GM08714 (cell line): ENCODE data around the gene SEPTIN12.

Source experiments
- H3K4me3 ChIP-seq: fragments of 200-500 bp; sonication (Bioruptor generic); 2 replicates; pipeline ENCODE4 v1.5.1; 2014; ENCODE audit warnings: mild to moderate bottlenecking, low read length, inconsistent platforms
- ZNF274 ChIP-seq: IDR thresholded peaks from 2 replicates; pipeline ENCODE4 v1.6.1; 2012; ENCODE audit warnings: mild to moderate bottlenecking, low read depth, low read length

Gene SEPTIN12

GRCh38 chr16:4783951-4784336 lies 4.2 kb downstream of the SEPTIN12 start:
- no peak for TF ChIP-seq ZNF274
- no peak overlapping the region for H3K4me3 ChIP-seq

- no peak overlapping the region for H3K4me3 ChIP-seq
- no peak for TF ChIP-seq ZNF274
Measured at GRCh38 chr16:4783251-4783950, 4.7 kb downstream of the SEPTIN12 start.

- TF ChIP-seq ZNF274, result no peak
- H3K4me3 ChIP-seq, result no peak overlapping the region
Measured at GRCh38 chr16:4780235-4780634, 7.9 kb downstream of the SEPTIN12 start.

GRCh38 chr16:4778050-4778392 lies 10.1 kb downstream of the SEPTIN12 start:
- no peak for TF ChIP-seq ZNF274
- H3K4me3 ChIP-seq, result no peak overlapping the region

- no peak for TF ChIP-seq ZNF274
- no peak overlapping the region for H3K4me3 ChIP-seq
Measured at GRCh38 chr16:4777339-4778049, 10.7 kb downstream of the SEPTIN12 start.

- no peak overlapping the region for H3K4me3 ChIP-seq
- no peak for TF ChIP-seq ZNF274
Measured at GRCh38 chr16:4776141-4776705, 11.9 kb downstream of the SEPTIN12 start.

GRCh38 chr16:4775005-4775404 lies 13.1 kb downstream of the SEPTIN12 start:
- no peak overlapping the region for H3K4me3 ChIP-seq
- TF ChIP-seq ZNF274, result no peak

GRCh38 chr16:4772351-4772750 lies 15.8 kb downstream of the SEPTIN12 start:
- no peak for TF ChIP-seq ZNF274
- H3K4me3 ChIP-seq, result no peak overlapping the region

GRCh38 chr16:4771646-4772045 lies 16.5 kb downstream of the SEPTIN12 start:
- TF ChIP-seq ZNF274, result no peak
- H3K4me3 ChIP-seq, result no peak overlapping the region

GRCh38 chr16:4769306-4769638 lies 18.9 kb downstream of the SEPTIN12 start:
- TF ChIP-seq ZNF274, result no peak
- no peak overlapping the region; the same call in 1 of the 2 replicates for H3K4me3 ChIP-seq

- peak overlapping the region; percentile 93 for H3K4me3 ChIP-seq
- TF ChIP-seq ZNF274, result no peak
Measured at GRCh38 chr16:4768549-4769305, 19.4 kb downstream of the SEPTIN12 start.

- TF ChIP-seq ZNF274, result no peak
- peak overlapping the region; percentile 93 for H3K4me3 ChIP-seq
Measured at GRCh38 chr16:4767872-4768548, 20.1 kb downstream of the SEPTIN12 start.

- peak within 1 kb of the TSS; percentile 93 for H3K4me3 ChIP-seq
- no peak for TF ChIP-seq ZNF274
Measured at GRCh38 chr16:4766875-4767628, 21.1 kb downstream of the SEPTIN12 start, which contains the start of gene ZNF500. ZNF500 (minus strand) TSS chr16:4767162; CDS start chr16:4765978, 1,184 bp downstream.
